Stimulated activated CD8-positive, alpha-beta memory T cell treated with anti-CD3 and anti-CD28 coated beads, Interleukin-2, amount 100 ng/mL, for 48 hours (primary cell): ENCODE results near the gene LY6G6F.

Experiments
- DNase-seq, 2 donors: peaks; one replicate each; pipeline ENCODE4 v3.0.0-alpha.2; 2020; ENCODE audit warnings: low read depth in 2 of 2

The LY6G6F gene

GRCh38 chr6:31739639-31740396, 33.2 kb downstream of the LY6G6F start, which contains the start of gene MSH5:
TSS of gene MSH5 (plus strand) at chr6:31740005. CDS start at chr6:31740467, 462 bp downstream.
- DNase-seq, result peak; percentile 91 to 96

- DNase-seq, result no peak
Observed at GRCh38 chr6:31740397-31741223, 33.9 kb downstream of the LY6G6F start.

GRCh38 chr6:31741815-31742214, 35.1 kb downstream of the LY6G6F start:
- DNase-seq, result no peak

GRCh38 chr6:31742894-31743293, 36.2 kb downstream of the LY6G6F start:
- no peak for DNase-seq

GRCh38 chr6:31744422-31744821, 37.8 kb downstream of the LY6G6F start:
- no peak for DNase-seq

- DNase-seq, result no peak
Observed at GRCh38 chr6:31749301-31750036, 42.8 kb downstream of the LY6G6F start.

GRCh38 chr6:31750411-31751022, 43.9 kb downstream of the LY6G6F start:
- DNase-seq, result no peak

- no peak for DNase-seq
Observed at GRCh38 chr6:31752739-31753319, 46.2 kb downstream of the LY6G6F start.

GRCh38 chr6:31758281-31758680, 51.6 kb downstream of the LY6G6F start:
- DNase-seq, result no peak
